Inflammatory macrophage treated with lipopolysaccharide for 4 hours (primary cell): Measurements from ENCODE around the gene FNBP1.
"Not testable (repeated sequence)": the region's sequence is repeated elsewhere in the genome, so short reads cannot be mapped to it uniquely, and the experiment has no call there.

Source experiments
- DNase-seq: peaks from one replicate; pipeline ENCODE4 v3.0.0-alpha.2; 2020

Gene FNBP1

DNA sequence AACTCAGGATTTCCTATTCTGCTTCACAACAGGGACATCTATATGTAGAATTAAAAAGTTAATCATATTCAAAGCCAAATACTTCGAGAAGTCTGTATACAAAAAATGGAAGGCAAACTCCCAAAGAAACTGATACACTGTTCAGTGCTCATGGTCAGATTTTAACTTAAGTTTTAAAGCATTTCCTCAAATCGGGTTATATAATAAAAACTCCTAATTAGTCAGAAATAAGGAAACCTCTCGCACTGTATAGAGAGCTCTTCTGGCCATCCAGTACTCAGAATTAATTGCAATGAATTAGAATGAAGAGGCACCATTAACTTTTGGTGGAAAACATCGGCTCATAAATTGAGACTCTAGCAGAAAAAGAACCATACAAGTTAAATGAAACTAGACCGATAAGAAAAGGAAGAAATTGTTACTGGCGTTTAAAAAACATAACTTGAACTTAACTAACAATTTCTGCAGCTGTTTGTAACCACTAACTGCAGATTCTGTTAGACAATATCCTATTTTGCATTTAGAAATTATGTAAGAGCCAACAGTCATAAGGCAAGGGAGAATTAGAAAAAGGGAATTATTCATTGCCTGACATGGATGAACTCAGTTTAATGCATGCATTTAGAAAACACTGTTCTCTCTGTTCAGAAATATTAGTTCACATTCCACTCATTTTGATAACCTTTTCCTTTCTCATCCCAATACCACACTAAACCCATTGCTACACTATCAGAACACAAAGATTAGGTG lies 96.6 kb downstream of the FNBP1 start:
- DNase-seq = peak; percentile 85

- DNase-seq = peak; percentile 74
Measured at GRCh38 chr9:129945314-129945713, 97.7 kb downstream of the FNBP1 start.

DNA sequence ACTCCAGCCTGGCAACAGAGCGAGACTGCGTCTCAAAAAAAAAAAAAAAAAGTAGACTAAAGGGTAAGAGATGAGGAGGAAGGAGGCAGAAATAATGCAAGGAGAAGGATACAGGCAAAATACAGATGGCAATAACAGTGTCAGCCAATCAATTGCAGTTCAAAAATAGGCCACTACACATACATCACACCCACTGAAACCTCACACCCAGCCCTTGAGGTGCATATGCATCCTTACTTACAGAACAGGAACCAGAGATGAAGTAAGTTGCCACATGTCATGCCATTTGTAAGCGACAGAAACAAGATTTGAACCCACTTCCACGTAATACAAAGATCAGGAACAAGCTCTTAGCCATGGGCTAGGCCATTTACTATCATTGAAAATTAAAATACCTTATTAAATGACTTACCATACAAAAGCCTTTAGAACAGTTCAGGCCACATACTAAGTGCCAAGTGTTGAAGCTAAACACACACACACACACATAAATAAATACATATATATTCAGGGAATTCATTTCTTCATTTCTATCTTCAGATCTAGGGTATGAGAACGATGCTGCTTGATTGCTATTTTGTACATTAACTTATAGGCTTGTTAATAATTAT lies 98.4 kb downstream of the FNBP1 start:
- peak; percentile 90 for DNase-seq

GRCh38 chr9:129939431-129939830 lies 103.6 kb downstream of the FNBP1 start:
- no peak for DNase-seq

DNA sequence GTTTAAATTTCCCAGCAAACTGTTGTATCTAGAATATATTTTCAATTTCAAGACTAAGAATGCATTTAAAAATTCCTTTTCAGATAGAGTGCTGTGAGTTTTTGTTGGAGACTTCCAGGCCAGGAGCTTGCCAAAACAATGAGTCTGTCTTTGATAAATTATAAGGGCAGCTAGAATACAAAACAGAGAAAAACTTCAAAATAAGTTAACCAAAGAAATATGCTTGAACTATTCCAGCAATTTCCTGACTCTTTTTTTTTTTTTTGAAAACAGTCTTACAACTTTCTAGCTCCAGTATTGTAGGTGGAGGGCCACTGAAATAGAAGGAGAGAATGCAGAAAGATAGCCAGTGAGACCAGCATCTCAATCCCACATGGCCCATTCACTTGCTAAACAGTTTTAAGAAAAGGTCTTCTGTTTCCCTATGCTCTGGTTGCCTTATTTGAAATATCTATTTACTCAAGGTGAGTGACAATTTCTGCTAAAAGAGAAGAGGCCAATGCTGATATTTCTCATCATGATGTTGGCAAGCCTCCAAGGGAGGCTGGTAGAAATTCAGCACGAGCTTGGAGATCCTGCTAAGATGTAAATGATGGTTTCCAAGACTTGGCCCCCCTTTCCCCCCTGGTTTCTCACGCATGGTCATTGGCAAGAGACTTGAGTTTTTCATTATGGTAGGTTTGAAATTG lies 104.6 kb downstream of the FNBP1 start:
- DNase-seq = no peak

DNA sequence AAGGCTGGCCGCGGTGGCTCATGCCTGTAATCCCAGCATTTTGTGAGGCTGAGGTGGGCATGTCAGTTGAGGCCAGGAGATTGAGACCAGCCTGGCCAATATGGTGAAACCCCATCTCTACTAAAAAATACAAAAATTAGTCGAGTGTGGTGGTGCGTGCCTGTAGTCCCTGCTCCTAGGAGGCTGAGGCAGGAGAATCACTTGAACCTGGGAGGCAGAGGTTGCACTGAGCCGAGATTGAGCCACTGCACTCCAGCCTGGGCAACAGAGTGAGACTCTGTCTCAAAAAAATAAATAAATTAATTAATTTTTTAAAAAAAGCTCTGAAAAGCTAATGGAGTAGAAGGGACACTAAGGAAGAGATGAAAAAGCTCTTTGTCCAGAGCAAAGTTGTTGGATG lies 105.1 kb downstream of the FNBP1 start:
- DNase-seq = not testable (repeated sequence)

DNA sequence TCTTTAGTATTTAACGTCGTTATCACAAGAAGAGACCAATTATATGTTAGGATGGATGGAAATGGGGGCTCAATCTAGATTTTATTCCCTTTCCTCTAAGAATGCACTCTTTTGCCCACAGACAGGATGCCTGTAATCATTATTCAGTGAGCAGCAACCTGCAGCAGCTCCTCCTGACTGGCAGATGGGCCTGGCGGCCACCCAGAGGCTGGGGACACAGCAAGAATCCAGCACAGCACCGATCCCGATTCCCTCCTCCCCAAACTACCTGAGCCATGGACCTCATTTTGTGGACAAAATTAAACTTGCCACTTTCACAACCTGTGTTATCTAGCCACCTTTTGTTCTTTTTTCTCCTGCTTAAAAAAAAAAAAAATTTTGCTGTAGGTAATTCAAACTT lies 106.8 kb downstream of the FNBP1 start:
- DNase-seq = no peak

DNA sequence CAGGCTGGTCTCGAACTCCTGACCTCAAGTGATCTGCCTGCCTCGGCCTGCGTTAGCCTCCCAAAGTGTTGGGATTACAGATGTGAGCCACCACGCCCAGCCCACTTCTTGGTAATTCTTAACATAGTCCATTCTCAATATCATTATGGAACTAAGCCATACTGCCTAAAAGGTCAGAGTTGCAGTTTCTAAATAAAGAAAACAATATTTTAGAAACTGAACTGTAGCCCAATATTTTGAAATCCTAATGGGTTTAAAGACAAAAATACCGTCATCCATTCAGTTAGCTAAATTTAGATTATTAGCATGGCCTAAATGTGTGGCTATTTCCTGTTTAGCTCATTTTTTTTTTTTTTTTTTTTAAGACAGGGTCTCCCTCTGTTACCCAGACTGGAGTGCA lies 108.2 kb downstream of the FNBP1 start:
- DNase-seq = peak; percentile 86

GRCh38 chr9:129934041-129934591 lies 108.9 kb downstream of the FNBP1 start:
- peak; percentile 17 for DNase-seq

- DNase-seq = no peak
Measured at GRCh38 chr9:129933185-129934040, 109.6 kb downstream of the FNBP1 start.

DNA sequence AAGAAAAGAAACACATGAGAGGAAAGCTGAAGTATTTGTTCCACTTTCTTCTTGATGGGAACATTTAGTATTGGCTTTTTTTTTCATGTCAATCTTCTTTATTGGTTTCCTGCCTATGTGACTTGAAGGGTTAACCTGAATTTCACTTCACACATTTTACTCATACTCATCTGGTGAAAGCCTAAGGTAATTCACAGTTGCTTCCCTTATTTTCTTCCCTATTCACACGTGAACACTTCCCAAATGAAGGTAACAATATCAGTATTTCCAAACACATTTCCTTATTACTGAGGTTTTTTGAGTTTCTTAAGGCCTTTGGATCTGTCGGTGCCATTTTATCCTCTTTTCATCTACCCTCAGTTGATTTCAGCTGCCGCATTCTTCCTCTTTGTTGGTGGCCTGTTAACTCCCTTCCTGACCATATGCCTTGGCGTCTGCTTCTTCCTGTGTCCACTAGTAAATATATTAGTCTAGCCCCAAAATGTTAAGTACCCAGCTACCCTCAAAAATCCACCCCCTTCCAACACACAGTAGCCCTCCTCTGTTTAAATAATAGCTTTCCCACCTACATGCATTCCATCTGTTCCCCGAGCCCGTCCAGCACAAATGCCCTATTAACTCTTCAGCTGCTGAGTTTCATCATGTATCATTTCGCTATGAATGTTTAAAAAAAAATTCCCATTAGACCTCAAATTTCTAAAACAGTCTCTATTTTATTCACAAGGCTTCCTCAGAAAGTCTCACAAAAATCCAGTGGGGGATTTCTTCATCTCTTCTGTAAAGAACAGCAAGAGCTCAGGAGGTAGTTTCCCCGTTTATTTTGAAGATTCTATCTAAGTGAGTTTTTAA lies 110.5 kb downstream of the FNBP1 start:
- peak; percentile 52 for DNase-seq

GRCh38 chr9:129930743-129931142 lies 112.2 kb downstream of the FNBP1 start:
- DNase-seq = no peak

GRCh38 chr9:129929496-129930125 lies 113.4 kb downstream of the FNBP1 start:
- DNase-seq = no peak

- no peak for DNase-seq
Measured at GRCh38 chr9:129923589-129923988, 119.4 kb downstream of the FNBP1 start.

DNA sequence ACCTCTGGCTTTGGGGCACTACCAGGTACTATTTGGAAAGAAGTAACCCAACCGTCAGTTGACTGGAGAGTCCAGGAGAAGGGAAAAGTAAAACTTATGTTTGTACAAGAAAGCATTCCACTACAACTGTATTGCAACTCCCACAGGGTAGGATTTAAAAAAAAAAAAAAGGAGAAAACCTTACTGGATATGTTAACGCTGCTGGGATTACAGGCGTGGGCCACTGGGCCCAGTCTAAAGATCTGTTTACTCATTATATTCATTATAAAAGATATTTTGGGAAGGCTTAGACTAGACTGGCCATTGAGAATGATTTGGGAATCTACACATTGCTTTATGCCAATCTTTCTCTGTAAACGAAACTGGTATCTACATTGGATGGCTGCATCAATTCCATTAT lies 121.1 kb downstream of the FNBP1 start:
- no peak for DNase-seq

DNA sequence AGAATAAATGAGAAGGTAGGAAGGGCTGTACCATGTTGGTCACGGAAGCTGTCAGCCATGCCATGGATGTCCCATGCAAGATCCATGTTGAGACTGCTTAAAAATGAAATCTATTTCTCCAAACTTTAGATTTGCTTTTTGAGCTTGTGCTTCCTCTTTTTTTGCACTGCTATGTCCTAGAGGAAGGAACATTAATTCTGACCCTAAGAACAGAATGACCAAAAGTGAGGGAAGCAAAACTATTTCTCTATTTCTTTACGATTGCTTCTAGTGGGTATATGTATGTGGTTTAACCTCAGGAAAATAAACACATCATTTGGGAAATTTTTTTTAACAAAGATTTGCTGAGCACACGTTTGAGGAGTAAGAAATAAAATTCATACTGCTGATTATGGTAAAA lies 123.1 kb downstream of the FNBP1 start:
- peak; percentile 86 for DNase-seq

GRCh38 chr9:129919277-129919676 lies 123.7 kb downstream of the FNBP1 start:
- DNase-seq = peak; percentile 50

DNA sequence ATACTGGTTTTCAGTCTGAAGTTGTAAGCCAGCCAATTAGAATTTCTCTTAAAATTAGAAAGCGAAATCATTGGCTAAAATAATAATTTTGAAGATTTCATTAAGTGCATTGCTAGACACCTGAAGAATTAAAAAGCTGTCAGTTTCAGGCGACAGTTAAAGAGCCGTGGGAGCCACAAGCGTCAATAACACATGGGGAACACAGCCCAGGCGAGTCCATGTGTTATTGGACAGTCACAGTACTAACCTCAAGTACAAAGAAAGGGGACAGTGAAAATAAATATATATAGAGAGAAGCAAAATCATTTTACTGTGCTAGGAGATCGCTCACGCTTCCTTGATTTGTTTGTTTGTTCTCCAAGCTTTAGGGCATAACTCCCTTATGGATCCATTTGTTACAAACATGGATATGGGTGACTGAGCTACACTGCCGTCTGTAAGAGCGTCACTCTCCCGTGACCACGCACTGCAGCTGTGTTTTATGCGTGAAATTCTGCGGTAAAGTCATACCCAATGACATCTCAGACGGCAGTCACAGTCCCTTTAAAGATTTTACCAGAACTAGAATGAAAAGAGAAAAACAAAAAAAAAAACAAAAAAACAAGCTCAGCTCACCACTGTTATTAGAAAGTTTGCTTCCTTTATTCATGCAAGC lies 124.6 kb downstream of the FNBP1 start:
- DNase-seq = no peak

DNA sequence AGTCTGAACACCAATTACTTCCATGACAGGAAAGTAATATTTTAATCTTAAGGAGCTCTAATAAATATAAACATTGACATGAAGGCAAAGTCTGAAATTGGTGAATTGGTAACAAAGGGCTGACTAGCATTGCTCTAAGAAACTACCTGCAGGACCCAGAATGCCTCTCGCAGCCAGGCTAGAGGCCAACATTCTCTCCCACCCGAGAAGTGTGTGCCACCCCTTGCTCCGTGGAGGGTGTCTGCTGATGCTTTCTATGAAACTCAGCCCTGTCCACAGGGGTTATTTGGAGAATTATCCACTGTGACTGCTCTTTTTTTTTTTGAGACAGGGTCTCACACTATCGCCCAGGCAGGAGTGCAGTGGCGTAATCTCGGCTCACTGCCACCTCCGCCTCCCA lies 126.3 kb downstream of the FNBP1 start:
- no peak for DNase-seq

DNA sequence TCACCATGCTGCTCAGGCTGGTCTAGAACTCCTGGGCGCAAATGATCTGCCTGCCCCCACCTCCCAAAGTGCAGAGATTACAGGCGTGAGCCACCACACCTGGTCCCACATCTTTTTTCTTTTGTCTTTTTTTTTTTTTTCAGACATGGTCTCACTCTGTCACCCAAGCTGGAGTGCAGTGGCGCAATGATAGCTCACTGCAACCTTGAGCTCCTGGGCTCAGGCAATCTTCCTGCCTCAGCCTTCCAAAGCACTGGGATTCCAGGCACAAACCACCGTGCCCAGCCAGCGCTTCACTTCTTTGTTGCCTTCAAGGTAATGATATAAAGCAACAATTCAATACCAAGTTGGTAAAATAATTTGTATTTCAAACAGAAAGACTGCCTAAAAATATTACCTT lies 128.9 kb downstream of the FNBP1 start:
- DNase-seq = no peak
